HepG2 (cell line): ENCODE results near the gene ITIH1. TPM values are rescaled to one million over a fixed set of nuclear protein-coding genes. Genes with fewer than 3 reads are reported as not detected.

Experiments used
- ISX ChIP-seq: sonication (generic); formaldehyde crosslinking; conservative IDR thresholded peaks from 2 replicates; pipeline ENCODE4 v1.5.0; 2020; ENCODE audit warnings: missing genetic modification reagents
- NONO ChIP-seq, 2 experiments: fragments of 450-650 bp in 1 of 2; sonication (generic) in 1 of 2; formaldehyde crosslinking in 1 of 2; IDR thresholded peaks in 1 of 2; conservative IDR thresholded peaks in 1 of 2; 2 replicates each; pipeline versions ENCODE4 v1.6.1 to v1.8.0; 2017 to 2022; ENCODE audit warnings: mild to moderate bottlenecking in 1 of 2, missing genetic modification reagents in 1 of 2, moderate library complexity in 1 of 2
- REXO4 ChIP-seq: sonication (generic); formaldehyde crosslinking; IDR thresholded peaks from 2 replicates; pipeline ENCODE4 v1.8.0; 2022; ENCODE audit warnings: missing genetic modification reagents, mild to moderate bottlenecking, borderline replicate concordance
- TAF15 ChIP-seq: fragments of 200-400 bp; formaldehyde crosslinking; IDR thresholded peaks from one replicate; pipeline ENCODE4 v1.6.1; 2018; ENCODE audit warnings: mild to moderate bottlenecking, low read depth, low read length; ENCODE audit not compliant: poor library complexity, severe bottlenecking
- ZNF709 ChIP-seq: sonication (generic); formaldehyde crosslinking; IDR thresholded peaks from 2 replicates; pipeline ENCODE4 v1.5.0; 2020; ENCODE audit warnings: mild to moderate bottlenecking, missing genetic modification reagents
- polyA plus RNA-seq, 8 experiments: library from polyadenylated mRNA; depleted of rRNA in 3 of 8; stranded (reverse) in 7 of 8; unstranded in 1 of 8; fragments of >200 nt; fragmentation: Illumina TruSeq in 4 of 8; extraction: Trizol in 4 of 8; gene quantifications; 2 replicates each; pipeline versions ENCODE4 v1.2.1 to v1.2.3, GENCODE V29; 2011 to 2016; ENCODE audit warnings: low read depth in 4 of 8, missing spikeins in 1 of 8, mixed read lengths in 1 of 8; ENCODE audit not compliant: insufficient read depth in 1 of 8
- total RNA-seq, 5 experiments: library from RNA; depleted of rRNA; stranded (reverse); fragments of >200 nt; fragmentation: Illumina TruSeq; extraction: Trizol; gene quantifications; 2 replicates each; pipeline ENCODE4 v1.2.3, GENCODE V29; 2016; ENCODE audit warnings: low read depth in 1 of 5
- TF ChIP-seq, protein P1 (sequence below): sonication (generic); formaldehyde crosslinking; IDR thresholded peaks from 2 replicates; pipeline ENCODE4 v1.5.0; 2020; ENCODE audit warnings: missing genetic modification reagents
- TF ChIP-seq, protein P2 (sequence below): sonication (generic); formaldehyde crosslinking; IDR thresholded peaks from 2 replicates; pipeline ENCODE4 v1.4.0; 2020; ENCODE audit warnings: missing genetic modification reagents, borderline replicate concordance
- TF ChIP-seq, protein P3 (sequence below): sonication (generic); formaldehyde crosslinking; IDR thresholded peaks from 2 replicates; pipeline ENCODE4 v1.4.0; 2020; ENCODE audit warnings: low read depth, missing genetic modification reagents
- TF ChIP-seq, protein P4 (sequence below): sonication (generic); formaldehyde crosslinking; IDR thresholded peaks from 2 replicates; pipeline ENCODE4 v1.4.0; 2020; ENCODE audit warnings: missing genetic modification reagents
- TF ChIP-seq, protein P5 (sequence below): sonication (generic); IDR thresholded peaks from 2 replicates; pipeline ENCODE4 v1.6.1; 2016; ENCODE audit warnings: low read depth, borderline replicate concordance
- TF ChIP-seq, protein P6 (sequence below): sonication (generic); formaldehyde crosslinking; IDR thresholded peaks from 2 replicates; pipeline ENCODE4 v1.4.0; 2020; ENCODE audit warnings: missing genetic modification reagents, low read depth, mild to moderate bottlenecking, borderline replicate concordance

The ITIH1 gene
- total and polyA plus RNA-seq, 2 of the 13 experiments (the other 11 are each of a cell fraction or from before 2014, with no cell fraction given): 12.3 to 19.6 TPM

DNA sequence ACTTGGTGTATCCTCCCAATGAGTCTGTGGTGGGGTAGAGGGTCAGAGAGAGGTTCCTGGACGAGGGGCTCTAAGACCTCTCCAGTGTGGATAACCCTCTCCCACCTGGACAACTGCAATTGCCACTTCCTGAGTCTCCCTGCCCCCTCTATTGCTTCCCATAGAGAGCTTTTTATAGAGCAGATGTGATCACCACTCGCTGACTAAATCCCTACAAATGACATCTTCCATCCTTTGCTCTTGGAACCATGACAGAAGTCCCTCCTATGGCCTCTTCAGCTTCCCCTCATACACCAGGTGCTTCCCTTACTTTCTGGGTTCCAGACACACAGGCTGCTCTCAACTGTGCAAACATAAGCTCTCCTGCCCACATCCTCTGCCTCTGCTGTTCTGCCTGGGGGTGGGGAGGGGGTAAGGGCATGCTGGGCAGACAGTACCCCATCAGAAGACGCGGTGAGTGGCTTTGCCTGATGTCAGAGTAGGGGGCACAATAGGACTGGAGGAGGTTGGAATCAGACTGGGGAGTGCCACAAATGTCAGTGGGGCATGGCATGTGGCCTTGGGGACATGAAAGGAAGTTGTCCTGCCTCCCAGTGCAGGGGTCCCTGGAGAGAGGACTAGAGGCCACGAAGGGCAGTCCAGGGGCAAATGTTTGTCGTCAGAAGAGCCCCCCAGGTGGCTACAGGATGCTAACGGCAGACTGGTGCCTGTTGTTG is 32.4 kb downstream of the ITIH1 start (continued):
- TF ChIP-seq, protein P1, sequence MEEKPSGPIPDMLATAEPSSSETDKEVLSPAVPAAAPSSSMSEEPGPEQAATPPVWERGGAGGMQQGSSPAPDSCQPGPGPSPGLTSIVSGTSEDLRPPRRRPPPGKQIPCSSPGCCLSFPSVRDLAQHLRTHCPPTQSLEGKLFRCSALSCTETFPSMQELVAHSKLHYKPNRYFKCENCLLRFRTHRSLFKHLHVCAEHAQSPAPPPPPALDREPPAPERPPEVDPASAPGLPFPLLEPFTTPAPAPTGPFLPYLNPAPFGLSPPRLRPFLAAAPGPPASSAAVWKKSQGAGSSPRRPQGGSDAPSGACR (CRISPR knock-in tag): no peak
- TF ChIP-seq, protein P2, sequence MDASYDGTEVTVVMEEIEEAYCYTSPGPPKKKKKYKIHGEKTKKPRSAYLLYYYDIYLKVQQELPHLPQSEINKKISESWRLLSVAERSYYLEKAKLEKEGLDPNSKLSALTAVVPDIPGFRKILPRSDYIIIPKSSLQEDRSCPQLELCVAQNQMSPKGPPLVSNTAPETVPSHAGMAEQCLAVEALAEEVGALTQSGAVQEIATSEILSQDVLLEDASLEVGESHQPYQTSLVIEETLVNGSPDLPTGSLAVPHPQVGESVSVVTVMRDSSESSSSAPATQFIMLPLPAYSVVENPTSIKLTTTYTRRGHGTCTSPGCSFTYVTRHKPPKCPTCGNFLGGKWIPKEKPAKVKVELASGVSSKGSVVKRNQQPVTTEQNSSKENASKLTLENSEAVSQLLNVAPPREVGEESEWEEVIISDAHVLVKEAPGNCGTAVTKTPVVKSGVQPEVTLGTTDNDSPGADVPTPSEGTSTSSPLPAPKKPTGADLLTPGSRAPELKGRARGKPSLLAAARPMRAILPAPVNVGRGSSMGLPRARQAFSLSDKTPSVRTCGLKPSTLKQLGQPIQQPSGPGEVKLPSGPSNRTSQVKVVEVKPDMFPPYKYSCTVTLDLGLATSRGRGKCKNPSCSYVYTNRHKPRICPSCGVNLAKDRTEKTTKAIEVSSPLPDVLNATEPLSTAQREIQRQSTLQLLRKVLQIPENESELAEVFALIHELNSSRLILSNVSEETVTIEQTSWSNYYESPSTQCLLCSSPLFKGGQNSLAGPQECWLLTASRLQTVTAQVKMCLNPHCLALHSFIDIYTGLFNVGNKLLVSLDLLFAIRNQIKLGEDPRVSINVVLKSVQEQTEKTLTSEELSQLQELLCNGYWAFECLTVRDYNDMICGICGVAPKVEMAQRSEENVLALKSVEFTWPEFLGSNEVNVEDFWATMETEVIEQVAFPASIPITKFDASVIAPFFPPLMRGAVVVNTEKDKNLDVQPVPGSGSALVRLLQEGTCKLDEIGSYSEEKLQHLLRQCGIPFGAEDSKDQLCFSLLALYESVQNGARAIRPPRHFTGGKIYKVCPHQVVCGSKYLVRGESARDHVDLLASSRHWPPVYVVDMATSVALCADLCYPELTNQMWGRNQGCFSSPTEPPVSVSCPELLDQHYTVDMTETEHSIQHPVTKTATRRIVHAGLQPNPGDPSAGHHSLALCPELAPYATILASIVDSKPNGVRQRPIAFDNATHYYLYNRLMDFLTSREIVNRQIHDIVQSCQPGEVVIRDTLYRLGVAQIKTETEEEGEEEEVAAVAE (CRISPR knock-in tag): no peak
- TF ChIP-seq ZNF709 (no peak), REXO4 (CRISPR knock-in tag) (no peak), ISX (CRISPR knock-in tag) (no peak), NONO (IDR thresholded peaks at IDR 0.05) (no peak), NONO (CRISPR knock-in tag; conservative IDR thresholded peaks at IDR 0.05) (no peak), TAF15 (no peak)
- TF ChIP-seq, protein P3, sequence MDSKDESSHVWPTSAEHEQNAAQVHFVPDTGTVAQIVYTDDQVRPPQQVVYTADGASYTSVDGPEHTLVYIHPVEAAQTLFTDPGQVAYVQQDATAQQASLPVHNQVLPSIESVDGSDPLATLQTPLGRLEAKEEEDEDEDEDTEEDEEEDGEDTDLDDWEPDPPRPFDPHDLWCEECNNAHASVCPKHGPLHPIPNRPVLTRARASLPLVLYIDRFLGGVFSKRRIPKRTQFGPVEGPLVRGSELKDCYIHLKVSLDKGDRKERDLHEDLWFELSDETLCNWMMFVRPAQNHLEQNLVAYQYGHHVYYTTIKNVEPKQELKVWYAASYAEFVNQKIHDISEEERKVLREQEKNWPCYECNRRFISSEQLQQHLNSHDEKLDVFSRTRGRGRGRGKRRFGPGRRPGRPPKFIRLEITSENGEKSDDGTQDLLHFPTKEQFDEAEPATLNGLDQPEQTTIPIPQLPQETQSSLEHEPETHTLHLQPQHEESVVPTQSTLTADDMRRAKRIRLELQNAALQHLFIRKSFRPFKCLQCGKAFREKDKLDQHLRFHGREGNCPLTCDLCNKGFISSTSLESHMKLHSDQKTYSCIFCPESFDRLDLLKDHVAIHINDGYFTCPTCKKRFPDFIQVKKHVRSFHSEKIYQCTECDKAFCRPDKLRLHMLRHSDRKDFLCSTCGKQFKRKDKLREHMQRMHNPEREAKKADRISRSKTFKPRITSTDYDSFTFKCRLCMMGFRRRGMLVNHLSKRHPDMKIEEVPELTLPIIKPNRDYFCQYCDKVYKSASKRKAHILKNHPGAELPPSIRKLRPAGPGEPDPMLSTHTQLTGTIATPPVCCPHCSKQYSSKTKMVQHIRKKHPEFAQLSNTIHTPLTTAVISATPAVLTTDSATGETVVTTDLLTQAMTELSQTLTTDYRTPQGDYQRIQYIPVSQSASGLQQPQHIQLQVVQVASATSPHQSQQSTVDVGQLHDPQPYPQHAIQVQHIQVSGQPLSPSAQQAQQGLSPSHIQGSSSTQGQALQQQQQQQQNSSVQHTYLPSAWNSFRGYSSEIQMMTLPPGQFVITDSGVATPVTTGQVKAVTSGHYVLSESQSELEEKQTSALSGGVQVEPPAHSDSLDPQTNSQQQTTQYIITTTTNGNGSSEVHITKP (CRISPR knock-in tag): no peak
- TF ChIP-seq, protein P4, sequence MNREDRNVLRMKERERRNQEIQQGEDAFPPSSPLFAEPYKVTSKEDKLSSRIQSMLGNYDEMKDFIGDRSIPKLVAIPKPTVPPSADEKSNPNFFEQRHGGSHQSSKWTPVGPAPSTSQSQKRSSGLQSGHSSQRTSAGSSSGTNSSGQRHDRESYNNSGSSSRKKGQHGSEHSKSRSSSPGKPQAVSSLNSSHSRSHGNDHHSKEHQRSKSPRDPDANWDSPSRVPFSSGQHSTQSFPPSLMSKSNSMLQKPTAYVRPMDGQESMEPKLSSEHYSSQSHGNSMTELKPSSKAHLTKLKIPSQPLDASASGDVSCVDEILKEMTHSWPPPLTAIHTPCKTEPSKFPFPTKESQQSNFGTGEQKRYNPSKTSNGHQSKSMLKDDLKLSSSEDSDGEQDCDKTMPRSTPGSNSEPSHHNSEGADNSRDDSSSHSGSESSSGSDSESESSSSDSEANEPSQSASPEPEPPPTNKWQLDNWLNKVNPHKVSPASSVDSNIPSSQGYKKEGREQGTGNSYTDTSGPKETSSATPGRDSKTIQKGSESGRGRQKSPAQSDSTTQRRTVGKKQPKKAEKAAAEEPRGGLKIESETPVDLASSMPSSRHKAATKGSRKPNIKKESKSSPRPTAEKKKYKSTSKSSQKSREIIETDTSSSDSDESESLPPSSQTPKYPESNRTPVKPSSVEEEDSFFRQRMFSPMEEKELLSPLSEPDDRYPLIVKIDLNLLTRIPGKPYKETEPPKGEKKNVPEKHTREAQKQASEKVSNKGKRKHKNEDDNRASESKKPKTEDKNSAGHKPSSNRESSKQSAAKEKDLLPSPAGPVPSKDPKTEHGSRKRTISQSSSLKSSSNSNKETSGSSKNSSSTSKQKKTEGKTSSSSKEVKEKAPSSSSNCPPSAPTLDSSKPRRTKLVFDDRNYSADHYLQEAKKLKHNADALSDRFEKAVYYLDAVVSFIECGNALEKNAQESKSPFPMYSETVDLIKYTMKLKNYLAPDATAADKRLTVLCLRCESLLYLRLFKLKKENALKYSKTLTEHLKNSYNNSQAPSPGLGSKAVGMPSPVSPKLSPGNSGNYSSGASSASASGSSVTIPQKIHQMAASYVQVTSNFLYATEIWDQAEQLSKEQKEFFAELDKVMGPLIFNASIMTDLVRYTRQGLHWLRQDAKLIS (CRISPR knock-in tag): no peak
- TF ChIP-seq, protein P5, sequence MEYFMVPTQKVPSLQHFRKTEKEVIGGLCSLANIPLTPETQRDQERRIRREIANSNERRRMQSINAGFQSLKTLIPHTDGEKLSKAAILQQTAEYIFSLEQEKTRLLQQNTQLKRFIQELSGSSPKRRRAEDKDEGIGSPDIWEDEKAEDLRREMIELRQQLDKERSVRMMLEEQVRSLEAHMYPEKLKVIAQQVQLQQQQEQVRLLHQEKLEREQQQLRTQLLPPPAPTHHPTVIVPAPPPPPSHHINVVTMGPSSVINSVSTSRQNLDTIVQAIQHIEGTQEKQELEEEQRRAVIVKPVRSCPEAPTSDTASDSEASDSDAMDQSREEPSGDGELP: no peak
- TF ChIP-seq, protein P6, sequence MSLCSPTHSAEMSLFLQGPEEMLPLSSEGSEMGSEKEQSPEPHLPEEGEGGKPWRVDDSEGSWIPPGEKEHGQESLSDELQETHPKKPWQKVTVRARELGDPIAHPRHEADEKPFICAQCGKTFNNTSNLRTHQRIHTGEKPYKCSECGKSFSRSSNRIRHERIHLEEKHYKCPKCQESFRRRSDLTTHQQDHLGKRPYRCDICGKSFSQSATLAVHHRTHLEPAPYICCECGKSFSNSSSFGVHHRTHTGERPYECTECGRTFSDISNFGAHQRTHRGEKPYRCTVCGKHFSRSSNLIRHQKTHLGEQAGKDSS: no peak
